H9 (cell line): ENCODE data around the gene GGT5. TPM values are rescaled to one million over a fixed set of nuclear protein-coding genes. Genes with fewer than 3 reads are reported as not detected.

ENCODE experiments used
- DNase-seq: peaks from one replicate; pipeline ENCODE4 v3.0.0-alpha.2; 2017
- H2AFZ ChIP-seq: one replicate; pipeline ENCODE4 v1.6.1; 2013; ENCODE audit warnings: mild to moderate bottlenecking, low read length, control low read depth, moderate library complexity
- H2AK5ac ChIP-seq: 2 replicates; pipeline ENCODE4 v1.6.1; 2013; ENCODE audit warnings: low read length, control low read depth, mixed read lengths; ENCODE audit not compliant: insufficient read length
- H2BK120ac ChIP-seq: one replicate; pipeline ENCODE4 v1.6.1; 2013; ENCODE audit warnings: low read depth, mild to moderate bottlenecking, low read length, control low read depth, inconsistent platforms; ENCODE audit not compliant: poor library complexity, severe bottlenecking
- H2BK12ac ChIP-seq: 2 replicates; pipeline ENCODE4 v1.6.1; 2013; ENCODE audit warnings: low read length, control low read depth, mixed read lengths, low read depth; ENCODE audit not compliant: insufficient read length
- H2BK15ac ChIP-seq: 2 replicates; pipeline ENCODE4 v1.6.1; 2013; ENCODE audit warnings: low read depth, low read length, control low read depth
- H2BK20ac ChIP-seq: one replicate; pipeline ENCODE4 v1.6.1; 2013; ENCODE audit warnings: low read depth, mild to moderate bottlenecking, low read length, control low read depth, inconsistent platforms; ENCODE audit not compliant: poor library complexity, severe bottlenecking
- H2BK5ac ChIP-seq: 2 replicates; pipeline ENCODE4 v1.6.1; 2013; ENCODE audit warnings: low read length, control low read depth, mixed read lengths; ENCODE audit not compliant: insufficient read length
- H3K14ac ChIP-seq: 2 replicates; pipeline ENCODE4 v1.6.1; 2013; ENCODE audit warnings: low read length, control low read depth; ENCODE audit not compliant: insufficient read depth
- H3K18ac ChIP-seq: 2 replicates; pipeline ENCODE4 v1.6.1; 2013; ENCODE audit warnings: low read depth, mild to moderate bottlenecking, mixed read lengths, low read length, control low read depth; ENCODE audit not compliant: insufficient read length
- H3K23ac ChIP-seq: 2 replicates; pipeline ENCODE4 v1.6.1; 2013; ENCODE audit warnings: low read length, control low read depth, mixed read lengths, low read depth; ENCODE audit not compliant: insufficient read length
- H3K23me2 ChIP-seq: 2 replicates; pipeline ENCODE4 v1.6.1; 2013; ENCODE audit warnings: low read depth, mild to moderate bottlenecking, mixed read lengths, low read length, control low read depth; ENCODE audit not compliant: insufficient read length, poor library complexity, severe bottlenecking
- H3K27ac ChIP-seq: 2 replicates; pipeline ENCODE4 v1.5.1; 2013; ENCODE audit warnings: low read length, control low read depth, mixed read lengths, low read depth; ENCODE audit not compliant: insufficient read length
- H3K27me3 ChIP-seq: 2 replicates; pipeline ENCODE4 v1.6.1; 2013; ENCODE audit warnings: low read length, control low read depth, inconsistent platforms; ENCODE audit not compliant: insufficient read depth
- H3K4ac ChIP-seq: 2 replicates; pipeline ENCODE4 v1.6.1; 2013; ENCODE audit warnings: low read depth, mild to moderate bottlenecking, control low read depth, inconsistent platforms, low read length, moderate library complexity
- H3K4me1 ChIP-seq: 2 replicates; pipeline ENCODE4 v1.6.1; 2013; ENCODE audit warnings: low read length, control low read depth, inconsistent platforms; ENCODE audit not compliant: insufficient read depth
- H3K4me2 ChIP-seq: 2 replicates; pipeline ENCODE4 v1.6.1; 2013; ENCODE audit warnings: low read length, control low read depth, mixed read lengths; ENCODE audit not compliant: insufficient read length, insufficient read depth
- H3K56ac ChIP-seq: 2 replicates; pipeline ENCODE4 v1.6.1; 2013; ENCODE audit warnings: low read depth, mild to moderate bottlenecking, mixed read lengths, low read length, control low read depth; ENCODE audit not compliant: insufficient read length
- H3K79me1 ChIP-seq: 2 replicates; pipeline ENCODE4 v1.6.1; 2013; ENCODE audit warnings: low read depth, mild to moderate bottlenecking, moderate library complexity, low read length, control low read depth, inconsistent platforms; ENCODE audit not compliant: insufficient read depth, poor library complexity, severe bottlenecking
- H3K79me2 ChIP-seq: 2 replicates; pipeline ENCODE4 v1.6.1; 2013; ENCODE audit warnings: low read length, control low read depth, inconsistent platforms; ENCODE audit not compliant: insufficient read depth
- H3K9ac ChIP-seq: 2 replicates; pipeline ENCODE4 v1.6.1; 2013; ENCODE audit warnings: low read length, control low read depth, mixed read lengths; ENCODE audit not compliant: insufficient read length; ENCODE audit errors: extremely low read depth
- H3K9me3 ChIP-seq: one replicate; pipeline ENCODE4 v1.6.1; 2013; ENCODE audit warnings: low read depth, low read length, inconsistent platforms; ENCODE audit not compliant: control insufficient read depth
- H3T11ph ChIP-seq: one replicate; pipeline ENCODE4 v1.6.1; 2013; ENCODE audit warnings: mild to moderate bottlenecking, low read length, control low read depth, inconsistent platforms
- H4K20me1 ChIP-seq: one replicate; pipeline ENCODE4 v1.6.1; 2013; ENCODE audit not compliant: control insufficient read depth, insufficient read length, insufficient read depth
- H4K5ac ChIP-seq: 2 replicates; pipeline ENCODE4 v1.6.1; 2013; ENCODE audit warnings: low read depth, mild to moderate bottlenecking, mixed read lengths, low read length, control low read depth; ENCODE audit not compliant: insufficient read length
- H4K8ac ChIP-seq: replicated peaks from 2 replicates; pipeline ENCODE4 v1.6.1; 2013; ENCODE audit warnings: low read length, control low read depth, mixed read lengths, low read depth; ENCODE audit not compliant: insufficient read length
- H4K91ac ChIP-seq: 2 replicates; pipeline ENCODE4 v1.6.1; 2013; ENCODE audit warnings: low read depth, mild to moderate bottlenecking, moderate library complexity, mixed read lengths, low read length, control low read depth; ENCODE audit not compliant: insufficient read length
- H3K27ac Mint-ChIP-seq, 3 experiments: 2 replicates in 2 of 3; 3 replicates in 1 of 3; pipeline ENCODE4 v1.8.0; 2020 to 2021; ENCODE audit warnings: mixed read lengths in 3 of 3, mild to moderate bottlenecking in 1 of 3, moderate library complexity in 1 of 3
- H3K27me3 Mint-ChIP-seq: 2 replicates; pipeline ENCODE4 v1.8.0; 2021; ENCODE audit warnings: low read depth, mild to moderate bottlenecking, moderate library complexity, mixed read lengths
- H3K36me3 Mint-ChIP-seq, 3 experiments: 2 replicates in 2 of 3; 3 replicates in 1 of 3; pipeline ENCODE4 v1.8.0; 2020 to 2021; ENCODE audit warnings: low read depth in 3 of 3, mixed read lengths in 3 of 3; ENCODE audit not compliant: insufficient read depth in 1 of 3
- H3K4me1 Mint-ChIP-seq, 2 experiments: 2 replicates each; pipeline ENCODE4 v1.8.0; 2020; ENCODE audit warnings: mixed read lengths in 2 of 2
- H3K4me3 Mint-ChIP-seq, 2 experiments: 2 replicates in 1 of 2; 3 replicates in 1 of 2; pipeline ENCODE4 v1.8.0; 2020 to 2021; ENCODE audit warnings: mild to moderate bottlenecking in 2 of 2, mixed read lengths in 2 of 2, moderate library complexity in 1 of 2
- H3K9me3 Mint-ChIP-seq, 2 experiments: 2 replicates in 1 of 2; 3 replicates in 1 of 2; pipeline ENCODE4 v1.8.0; 2020; ENCODE audit warnings: mild to moderate bottlenecking in 2 of 2, mixed read lengths in 2 of 2, moderate library complexity in 1 of 2
- WGBS: extraction: QIAGEN DNeasy Blood & Tissue Kit; methylation state at CpG from one replicate; pipeline ENCODE4 v1.1.7; 2013; ENCODE audit warnings: missing lambda C conversion rate, low lambda C conversion rate, mixed read lengths; ENCODE audit not compliant: insufficient read length; ENCODE audit errors: extremely low coverage; 5-methylcytosine and 5-hydroxymethylcytosine counted together
- total RNA-seq: library from RNA; stranded (reverse); gene quantifications from 2 replicates; pipeline ENCODE4 v1.2.1, GENCODE V29; 2021
- TF ChIP-seq, protein P1 (sequence below): fragments of 200-600 bp; sonication (generic); conservative IDR thresholded peaks from 3 replicates; pipeline ENCODE4 v1.8.0; 2021; ENCODE audit warnings: antibody characterized with exemption, mild to moderate bottlenecking

Gene GGT5
- total RNA-seq, 1 experiment from 2014 or later: 0.20 TPM

- Histone ChIP-seq H2BK120ac (no peak within 1 kb of the TSS), H3K18ac (no peak within 1 kb of the TSS), H4K91ac (no peak within 1 kb of the TSS), H3K9me3 (no peaks in the 10 kb centered on the region), H3K4ac (no peak within 1 kb of the TSS), H3K4me1 (no peaks in the 10 kb centered on the region), H3K14ac (no peak within 1 kb of the TSS; the same call in 1 of the 2 replicates), H3K79me2 (no peaks in the 10 kb centered on the region), H2BK20ac (no peak within 1 kb of the TSS), H4K5ac (no peak within 1 kb of the TSS), H3T11ph (no peak within 1 kb of the TSS), H4K20me1 (no peaks in the 10 kb centered on the region), H4K8ac (no peak within 1 kb of the TSS), H3K27me3 (no peaks in the 10 kb centered on the region), H2BK5ac (no peak within 1 kb of the TSS), H3K27ac (no peak within 1 kb of the TSS), H3K4me2 (no peak within 1 kb of the TSS), H3K9ac (no peak within 1 kb of the TSS), H3K23ac (no peak within 1 kb of the TSS), H3K23me2 (no peaks in the 10 kb centered on the region), H3K79me1 (no peaks in the 10 kb centered on the region), H2BK12ac (no peak within 1 kb of the TSS), H2AK5ac (no peak within 1 kb of the TSS), H2AFZ (no peak within 1 kb of the TSS), H2BK15ac (no peak within 1 kb of the TSS), H3K56ac (no peak within 1 kb of the TSS)
- DNase-seq: peak; percentile 71
- H3K4me3 Mint-ChIP-seq: no peak within 1 kb of the TSS
- TF ChIP-seq, protein P1, sequence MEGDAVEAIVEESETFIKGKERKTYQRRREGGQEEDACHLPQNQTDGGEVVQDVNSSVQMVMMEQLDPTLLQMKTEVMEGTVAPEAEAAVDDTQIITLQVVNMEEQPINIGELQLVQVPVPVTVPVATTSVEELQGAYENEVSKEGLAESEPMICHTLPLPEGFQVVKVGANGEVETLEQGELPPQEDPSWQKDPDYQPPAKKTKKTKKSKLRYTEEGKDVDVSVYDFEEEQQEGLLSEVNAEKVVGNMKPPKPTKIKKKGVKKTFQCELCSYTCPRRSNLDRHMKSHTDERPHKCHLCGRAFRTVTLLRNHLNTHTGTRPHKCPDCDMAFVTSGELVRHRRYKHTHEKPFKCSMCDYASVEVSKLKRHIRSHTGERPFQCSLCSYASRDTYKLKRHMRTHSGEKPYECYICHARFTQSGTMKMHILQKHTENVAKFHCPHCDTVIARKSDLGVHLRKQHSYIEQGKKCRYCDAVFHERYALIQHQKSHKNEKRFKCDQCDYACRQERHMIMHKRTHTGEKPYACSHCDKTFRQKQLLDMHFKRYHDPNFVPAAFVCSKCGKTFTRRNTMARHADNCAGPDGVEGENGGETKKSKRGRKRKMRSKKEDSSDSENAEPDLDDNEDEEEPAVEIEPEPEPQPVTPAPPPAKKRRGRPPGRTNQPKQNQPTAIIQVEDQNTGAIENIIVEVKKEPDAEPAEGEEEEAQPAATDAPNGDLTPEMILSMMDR: no peak
- no CpG with 5 or more reads among the region's 35 CpGs for WGBS
- H3K27me3 Mint-ChIP-seq: no peaks in the 10 kb centered on the region; the same call in none of the 2 replicates
- H3K9me3 Mint-ChIP-seq: no peaks in the 10 kb centered on the region; a peak in 1 of 5 replicates
- H3K4me1 Mint-ChIP-seq: peaks cover 8 to 17% of the 10 kb centered on the region in 2 experiments
- H3K36me3 Mint-ChIP-seq: peaks cover 0 to 1% (median 0%) of the 10 kb centered on the region in 3 experiments; a peak in 1 of 7 replicates
- H3K27ac Mint-ChIP-seq: no peak within 1 kb of the TSS
Measured at GRCh38 chr22:24181088-24181995, 63.5 kb downstream of the GGT5 start, which contains the start of gene SUSD2. TSS of gene SUSD2 (plus strand) at chr22:24181487. CDS start at chr22:24181520, 33 bp downstream.
